HepG2 (cell line): ENCODE results near the gene SIM1. TPM values are rescaled to one million over a fixed set of nuclear protein-coding genes. Genes with fewer than 3 reads are reported as not detected.

Experiments used
- ATAC-seq: fragments of 200-7000 bp; cut with Tn5 transposase; 3 replicates; pipeline ENCODE4 v1.9.1; 2020; ENCODE audit warnings: mild to moderate bottlenecking, moderate library complexity
- BruUV-seq: library from RNA; stranded (reverse); fragments of 400-500 nt; replicated peaks from 2 replicates; lab custom pipeline; 2021; lab: Mats Ljungman, UMichigan
- CTCF ChIA-PET: fragments of 300-600 bp; formaldehyde crosslinking; extraction: SDS; loops from one replicate; lab custom pipeline; 2021; ENCODE audit warnings: low total read pairs, inconsistent platforms, low intra/inter-chr PET ratio; lab: Yijun Ruan, JAX
- POLR2A ChIA-PET: fragments of 350-600 bp; sonication (Branson Sonifier 250); formaldehyde crosslinking; loops from one replicate; lab custom pipeline; 2020; ENCODE audit warnings: antibody characterized with exemption, inconsistent platforms; lab: Yijun Ruan, JAX
- DNase-seq: peaks from one replicate; pipeline ENCODE4 v3.0.0-alpha.2; 2015; ENCODE audit warnings: low spot score
- FAIRE-seq: peaks from 3 replicates; lab custom pipeline; 2011; peaks lifted over from hg19 to GRCh38; lab: Jason Lieb, UNC
- H2AFZ ChIP-seq: one replicate; pipeline ENCODE4 v1.6.1; 2011; ENCODE audit warnings: low read length, inconsistent platforms
- H3K27ac ChIP-seq: fragments of 300-600 bp; 3 replicates; pipeline ENCODE4 v1.8.0; 2011; ENCODE audit warnings: mixed run types, mild to moderate bottlenecking, mixed read lengths, low read length, inconsistent platforms; ENCODE audit not compliant: insufficient read depth; ENCODE audit errors: extremely low read length
- H3K27me3 ChIP-seq, 2 experiments: fragments of 200-600 bp in 1 of 2; 2 replicates in 1 of 2; 3 replicates in 1 of 2; pipeline versions ENCODE4 v1.6.0 to v1.8.0; 2011; ENCODE audit warnings: low read length in 2 of 2, mild to moderate bottlenecking in 2 of 2, moderate library complexity in 2 of 2, inconsistent platforms in 1 of 2; ENCODE audit not compliant: insufficient read depth in 2 of 2, control insufficient read depth in 1 of 2
- H3K36me3 ChIP-seq, 2 experiments: fragments of 200-600 bp in 1 of 2; replicated peaks in 1 of 2; 2 replicates in 1 of 2; 3 replicates in 1 of 2; pipeline versions ENCODE4 v1.5.1 to v1.8.0; 2011; ENCODE audit warnings: low read length in 2 of 2, inconsistent platforms in 1 of 2; ENCODE audit not compliant: insufficient read depth in 2 of 2, control insufficient read depth in 1 of 2
- H3K4me1 ChIP-seq: 2 replicates; pipeline ENCODE4 v1.5.1; 2012; ENCODE audit warnings: low read length, inconsistent platforms; ENCODE audit not compliant: insufficient read depth
- H3K4me2 ChIP-seq: 2 replicates; pipeline ENCODE4 v1.6.0; 2011; ENCODE audit warnings: low read depth, low read length, inconsistent platforms
- H3K4me3 ChIP-seq, 3 experiments: fragments of 200-600 bp in 1 of 3; sonication (generic), shearing (Covaris generic) in 1 of 3; replicated peaks in 1 of 3; 2 replicates each; pipeline ENCODE4 v1.5.1; 2011 to 2016; ENCODE audit warnings: low read length in 3 of 3, inconsistent platforms in 2 of 3, low read depth in 2 of 3, mild to moderate bottlenecking in 2 of 3, control low read depth in 1 of 3, mixed read lengths in 1 of 3; ENCODE audit not compliant: insufficient read depth in 1 of 3
- H3K79me2 ChIP-seq: one replicate; pipeline ENCODE4 v1.6.1; 2011; ENCODE audit warnings: low read length, inconsistent platforms; ENCODE audit not compliant: insufficient read depth
- H3K9ac ChIP-seq: 2 replicates; pipeline ENCODE4 v1.6.0; 2011; ENCODE audit warnings: mild to moderate bottlenecking, low read depth, low read length, inconsistent platforms; ENCODE audit not compliant: insufficient read depth
- H3K9me3 ChIP-seq: 2 replicates; pipeline ENCODE4 v1.5.1; 2012; ENCODE audit warnings: mild to moderate bottlenecking, low read length
- H4K20me1 ChIP-seq: 2 replicates; pipeline ENCODE4 v1.6.0; 2011; ENCODE audit warnings: inconsistent platforms, mild to moderate bottlenecking, low read length, moderate library complexity; ENCODE audit not compliant: insufficient read depth
- ARNTL ChIP-seq: sonication (generic); formaldehyde crosslinking; IDR thresholded peaks from 2 replicates; pipeline ENCODE4 v1.4.0; 2020; ENCODE audit warnings: mild to moderate bottlenecking, missing genetic modification reagents
- CEBPB ChIP-seq: IDR thresholded peaks from 2 replicates; pipeline ENCODE4 v1.6.1; 2011; ENCODE audit warnings: low read depth, low read length, improper control_type of control experiment, borderline replicate concordance
- HNF4A ChIP-seq: sonication (generic); formaldehyde crosslinking; IDR thresholded peaks from 2 replicates; pipeline ENCODE4 v1.4.0; 2020; ENCODE audit warnings: missing genetic modification reagents
- JUND ChIP-seq: sonication (generic); formaldehyde crosslinking; IDR thresholded peaks from 2 replicates; pipeline ENCODE4 v1.8.0; 2022; ENCODE audit warnings: mild to moderate bottlenecking, missing genetic modification reagents
- SIX1 ChIP-seq: sonication (generic); formaldehyde crosslinking; IDR thresholded peaks from 2 replicates; pipeline ENCODE4 v1.4.0; 2020; ENCODE audit warnings: missing genetic modification reagents, borderline replicate concordance
- STAT5B ChIP-seq: sonication (generic); formaldehyde crosslinking; IDR thresholded peaks from 2 replicates; pipeline ENCODE4 v1.4.0; 2020; ENCODE audit warnings: missing genetic modification reagents
- TCF12 ChIP-seq, 2 experiments: fragments of 450-650 bp in 1 of 2; sonication (generic) in 1 of 2; formaldehyde crosslinking in 1 of 2; IDR thresholded peaks; 2 replicates each; pipeline versions ENCODE4 v1.6.1 to v1.8.0; 2017 to 2022; ENCODE audit warnings: antibody characterized with exemption in 1 of 2, mild to moderate bottlenecking in 1 of 2, missing genetic modification reagents in 1 of 2, moderate library complexity in 1 of 2
- ZKSCAN8 ChIP-seq: IDR thresholded peaks from 2 replicates; pipeline ENCODE4 v1.6.1; 2016; ENCODE audit warnings: borderline replicate concordance, missing genetic modification reagents, missing compliant biosample characterization
- ZNF510 ChIP-seq: sonication (generic); formaldehyde crosslinking; IDR thresholded peaks from 2 replicates; pipeline ENCODE4 v1.4.0; 2020; ENCODE audit warnings: low read depth, mild to moderate bottlenecking, missing genetic modification reagents
- ZNF598 ChIP-seq: sonication (generic); formaldehyde crosslinking; IDR thresholded peaks from 2 replicates; pipeline ENCODE4 v1.5.1; 2020; ENCODE audit warnings: mild to moderate bottlenecking, missing genetic modification reagents, borderline replicate concordance
- ZNF766 ChIP-seq: sonication (generic); formaldehyde crosslinking; IDR thresholded peaks from 2 replicates; pipeline ENCODE4 v1.5.0; 2020; ENCODE audit warnings: missing genetic modification reagents, borderline replicate concordance
- ZNF839 ChIP-seq: sonication (generic); formaldehyde crosslinking; IDR thresholded peaks from 2 replicates; pipeline ENCODE4 v1.4.0; 2020; ENCODE audit warnings: missing genetic modification reagents, mild to moderate bottlenecking, borderline replicate concordance
- ZNF879 ChIP-seq: sonication (generic); formaldehyde crosslinking; IDR thresholded peaks from 2 replicates; pipeline ENCODE4 v1.8.1; 2023; ENCODE audit warnings: missing genetic modification reagents
- ZSCAN21 ChIP-seq: sonication (generic); formaldehyde crosslinking; IDR thresholded peaks from 2 replicates; pipeline ENCODE4 v1.8.0; 2022; ENCODE audit warnings: mild to moderate bottlenecking, missing genetic modification reagents, moderate library complexity, borderline replicate concordance
- WGBS: methylation state at CpG from one replicate; pipeline ENCODE4 v1.1.6; 2017; ENCODE audit warnings: low lambda C conversion rate; 5-methylcytosine and 5-hydroxymethylcytosine counted together
- in situ Hi-C: cut with HindIII; loops from 2 replicates; pipeline ENCODE4 v1.10.0; 2017; ENCODE audit warnings: low pct_unique_long_range_greater_than_20kb; ENCODE audit not compliant: extremely low pct_ligation_motif_present
- intact Hi-C: fragments of 100-400 bp; cut with micrococcal nuclease; formaldehyde crosslinking; loops from one replicate; pipeline ENCODE4 v1.10.0; 2022; ENCODE audit not compliant: unreplicated experiment
- polyA plus RNA-seq, 8 experiments: library from polyadenylated mRNA; depleted of rRNA in 3 of 8; stranded (reverse) in 7 of 8; unstranded in 1 of 8; fragments of >200 nt; fragmentation: Illumina TruSeq in 4 of 8; extraction: Trizol in 4 of 8; gene quantifications; 2 replicates each; pipeline versions ENCODE4 v1.2.1 to v1.2.3, GENCODE V29; 2011 to 2016; ENCODE audit warnings: low read depth in 4 of 8, missing spikeins in 1 of 8, mixed read lengths in 1 of 8; ENCODE audit not compliant: insufficient read depth in 1 of 8
- total RNA-seq, 5 experiments: library from RNA; depleted of rRNA; stranded (reverse); fragments of >200 nt; fragmentation: Illumina TruSeq; extraction: Trizol; gene quantifications; 2 replicates each; pipeline ENCODE4 v1.2.3, GENCODE V29; 2016; ENCODE audit warnings: low read depth in 1 of 5
- TF ChIP-seq, protein P1 (sequence below): sonication (generic); formaldehyde crosslinking; IDR thresholded peaks from 2 replicates; pipeline ENCODE4 v1.5.0; 2020; ENCODE audit warnings: missing genetic modification reagents, mild to moderate bottlenecking, borderline replicate concordance
- TF ChIP-seq, protein P2 (sequence below): sonication (generic); formaldehyde crosslinking; IDR thresholded peaks from 2 replicates; pipeline ENCODE4 v1.4.0; 2020; ENCODE audit warnings: low read depth, mild to moderate bottlenecking, missing genetic modification reagents

The SIM1 gene
- total and polyA plus RNA-seq, 2 of the 13 experiments (the other 11 are each of a cell fraction or from before 2014, with no cell fraction given) = not detected

DNA sequence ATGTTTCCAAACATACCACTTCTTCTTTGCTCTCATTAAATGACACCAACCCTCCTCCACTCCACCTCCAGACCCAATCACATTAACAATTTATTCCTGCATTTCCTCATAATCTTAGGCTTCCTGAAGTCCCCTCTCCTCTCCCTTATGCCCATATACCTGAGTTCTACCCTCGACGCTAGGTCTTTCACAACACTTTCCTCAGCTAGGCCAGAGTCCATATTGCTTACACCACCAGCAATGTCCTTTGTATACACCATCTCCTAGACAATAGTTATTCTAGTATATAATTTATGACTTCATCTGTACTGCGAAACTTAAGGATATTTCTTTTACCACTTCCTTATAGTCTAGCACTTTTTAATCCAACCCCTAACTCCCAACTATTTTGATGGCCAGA is 47.7 kb downstream of the SIM1 start:
- no peak for DNase-seq
- Histone ChIP-seq H3K4me3 (no peak overlapping the region), H2AFZ (no peak overlapping the region), H3K9me3 (no peaks in the 10 kb centered on the region), H3K79me2 (no peaks in the 10 kb centered on the region), H3K4me2 (no peak overlapping the region), H4K20me1 (no peaks in the 10 kb centered on the region), H3K27me3 (no peaks in the 10 kb centered on the region; a peak in 1 of 5 replicates), H3K36me3 (no peaks in the 10 kb centered on the region), H3K4me1 (no peaks in the 10 kb centered on the region), H3K27ac (no peak overlapping the region), H3K9ac (no peak overlapping the region)
- FAIRE-seq = no peak
- CTCF ChIA-PET = no interaction called here
- peak; percentile 54; the same call in 2 of the 3 replicates for ATAC-seq
- POLR2A ChIA-PET = no interaction called here
- BruUV-seq = no TSS peak
- 4% methylated on average over 3 of the region's 3 CpGs for WGBS
- in situ Hi-C loops = no loop called here
- intact Hi-C loops = no loop called here
- TF ChIP-seq ZNF839 (CRISPR knock-in tag) (no peak), HNF4A (CRISPR knock-in tag) (0 out of 2 replicates have a peak, but pooled peaks have one; percentile 7), CEBPB (peak; percentile 71)

DNA sequence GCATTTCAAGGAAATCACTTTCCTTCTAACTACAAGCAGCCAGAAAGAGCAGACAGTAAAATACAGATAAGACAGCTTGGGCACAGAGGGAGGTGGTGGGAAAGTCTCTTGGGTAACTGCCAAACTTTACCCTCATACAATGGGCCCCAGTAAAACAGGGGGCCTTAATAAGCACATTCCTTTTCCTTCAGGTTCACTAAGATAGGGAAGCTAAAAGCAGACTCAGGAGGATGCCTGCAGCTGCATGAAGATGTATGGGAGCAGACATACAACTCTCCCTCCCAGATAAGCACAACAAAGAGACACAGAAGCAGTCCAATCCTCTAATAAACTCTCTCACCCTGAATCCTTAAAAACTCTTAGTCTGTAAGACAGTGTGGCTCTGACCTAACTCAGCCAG is 49.0 kb downstream of the SIM1 start:
- in situ Hi-C loops (no loop called here), intact Hi-C loops (no loop called here)
- Histone ChIP-seq H3K27ac (no peak overlapping the region), H4K20me1 (no peaks in the 10 kb centered on the region), H3K4me3 (no peak overlapping the region), H3K36me3 (no peaks in the 10 kb centered on the region), H3K4me1 (no peaks in the 10 kb centered on the region), H3K4me2 (no peak overlapping the region), H2AFZ (no peak overlapping the region), H3K9ac (no peak overlapping the region), H3K27me3 (no peaks in the 10 kb centered on the region; a peak in 1 of 5 replicates), H3K79me2 (no peaks in the 10 kb centered on the region), H3K9me3 (no peaks in the 10 kb centered on the region)
- POLR2A ChIA-PET = no interaction called here
- no peak for ATAC-seq
- no peak for FAIRE-seq
- BruUV-seq = no TSS peak
- DNase-seq = no peak
- CTCF ChIA-PET = no interaction called here
- TF ChIP-seq ZNF598 (CRISPR knock-in tag) (no peak), STAT5B (CRISPR knock-in tag) (no peak), ZKSCAN8 (CRISPR knock-in tag) (no peak), ZNF510 (no peak), TCF12 (IDR thresholded peaks at IDR 0.05) (no peak), TCF12 (CRISPR knock-in tag; IDR thresholded peaks at IDR 0.05) (no peak), ZNF879 (CRISPR knock-in tag) (no peak), ZSCAN21 (CRISPR knock-in tag) (no peak), ARNTL (CRISPR knock-in tag) (no peak), ZNF839 (CRISPR knock-in tag) (no peak), SIX1 (CRISPR knock-in tag) (no peak), JUND (CRISPR knock-in tag) (no peak), ZNF766 (no peak)
- TF ChIP-seq, protein P1, sequence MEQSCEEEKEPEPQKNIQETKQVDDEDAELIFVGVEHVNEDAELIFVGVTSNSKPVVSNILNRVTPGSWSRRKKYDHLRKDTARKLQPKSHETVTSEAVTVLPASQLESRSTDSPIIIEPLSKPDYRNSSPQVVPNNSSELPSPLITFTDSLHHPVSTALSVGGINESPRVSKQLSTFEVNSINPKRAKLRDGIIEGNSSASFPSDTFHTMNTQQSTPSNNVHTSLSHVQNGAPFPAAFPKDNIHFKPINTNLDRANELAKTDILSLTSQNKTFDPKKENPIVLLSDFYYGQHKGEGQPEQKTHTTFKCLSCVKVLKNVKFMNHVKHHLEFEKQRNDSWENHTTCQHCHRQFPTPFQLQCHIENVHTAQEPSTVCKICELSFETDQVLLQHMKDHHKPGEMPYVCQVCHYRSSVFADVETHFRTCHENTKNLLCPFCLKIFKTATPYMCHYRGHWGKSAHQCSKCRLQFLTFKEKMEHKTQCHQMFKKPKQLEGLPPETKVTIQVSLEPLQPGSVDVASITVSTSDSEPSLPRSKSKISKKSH (CRISPR knock-in tag) = no peak
- TF ChIP-seq, protein P2, sequence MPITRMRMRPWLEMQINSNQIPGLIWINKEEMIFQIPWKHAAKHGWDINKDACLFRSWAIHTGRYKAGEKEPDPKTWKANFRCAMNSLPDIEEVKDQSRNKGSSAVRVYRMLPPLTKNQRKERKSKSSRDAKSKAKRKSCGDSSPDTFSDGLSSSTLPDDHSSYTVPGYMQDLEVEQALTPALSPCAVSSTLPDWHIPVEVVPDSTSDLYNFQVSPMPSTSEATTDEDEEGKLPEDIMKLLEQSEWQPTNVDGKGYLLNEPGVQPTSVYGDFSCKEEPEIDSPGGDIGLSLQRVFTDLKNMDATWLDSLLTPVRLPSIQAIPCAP (CRISPR knock-in tag) = no peak
